CD14-positive monocyte (primary cell): ENCODE measurements around the gene KIF9. TPM values are rescaled to one million over a fixed set of nuclear protein-coding genes. Genes with fewer than 3 reads are reported as not detected.
A peak's percentile ranks its signal among the peaks of the same experiment; 100 is the strongest.
"Not testable (repeated sequence)": the region's sequence is repeated elsewhere in the genome, so short reads cannot be mapped to it uniquely, and the experiment has no call there.

Experiments
- DNase-seq, 3 donors: peaks; one replicate each; pipeline ENCODE4 v3.0.0-alpha.2; 2011 to 2022
- H2AFZ ChIP-seq: 2 replicates; pipeline ENCODE4 v1.6.0; 2012; ENCODE audit warnings: mild to moderate bottlenecking, low read depth, low read length, inconsistent platforms; ENCODE audit not compliant: insufficient read depth, poor library complexity, severe bottlenecking
- H3K27ac ChIP-seq, 2 donors: 1 replicate in 1 of 2; 2 replicates in 1 of 2; pipeline ENCODE4 v1.5.1; 2012 to 2013; ENCODE audit warnings: low read length in 2 of 2, control low read depth in 1 of 2, inconsistent platforms in 1 of 2, low read depth in 1 of 2, mild to moderate bottlenecking in 1 of 2
- H3K27me3 ChIP-seq, 2 donors: one replicate each; pipeline versions ENCODE4 v1.6.0 to v1.6.1; 2011 to 2013; ENCODE audit warnings: low read length in 2 of 2; ENCODE audit not compliant: control insufficient read depth in 2 of 2, insufficient read depth in 2 of 2
- H3K36me3 ChIP-seq, 2 donors: replicated peaks in 1 of 2; 1 replicate in 1 of 2; 2 replicates in 1 of 2; pipeline versions ENCODE4 v1.5.1 to v1.6.1; 2012 to 2013; ENCODE audit warnings: low read length in 2 of 2, control low read depth in 1 of 2, inconsistent platforms in 1 of 2, mild to moderate bottlenecking in 1 of 2; ENCODE audit not compliant: insufficient read depth in 2 of 2, control insufficient read depth in 1 of 2
- H3K4me1 ChIP-seq, 2 donors: 1 replicate in 1 of 2; 2 replicates in 1 of 2; pipeline versions ENCODE4 v1.5.1 to v1.6.1; 2012 to 2013; ENCODE audit warnings: low read length in 2 of 2, control low read depth in 1 of 2, inconsistent platforms in 1 of 2, mild to moderate bottlenecking in 1 of 2, moderate library complexity in 1 of 2; ENCODE audit not compliant: insufficient read depth in 2 of 2, control insufficient read depth in 1 of 2
- H3K4me2 ChIP-seq: replicated peaks from 2 replicates; pipeline ENCODE3; 2012; ENCODE audit warnings: low read length, moderate library complexity, mild to moderate bottlenecking; ENCODE audit not compliant: poor library complexity, severe bottlenecking; ENCODE audit errors: extremely low read depth
- H3K4me3 ChIP-seq, 3 experiments: fragments of 200-600 bp in 1 of 3; sonication (generic) in 1 of 3; replicated peaks in 1 of 3; 1 replicate in 2 of 3; 2 replicates in 1 of 3; pipeline ENCODE4 v1.5.1; 2011 to 2013; ENCODE audit warnings: low read length in 3 of 3, mild to moderate bottlenecking in 3 of 3, control low read depth in 2 of 3, low read depth in 2 of 3, inconsistent platforms in 1 of 3, moderate library complexity in 1 of 3
- H3K79me2 ChIP-seq: 2 replicates; pipeline ENCODE4 v1.6.0; 2012; ENCODE audit warnings: mild to moderate bottlenecking, control low read depth, inconsistent platforms, low read length, moderate library complexity; ENCODE audit not compliant: insufficient read depth
- H3K9ac ChIP-seq: 2 replicates; pipeline ENCODE4 v1.6.0; 2017; ENCODE audit warnings: low read length, mild to moderate bottlenecking; ENCODE audit not compliant: insufficient read depth, poor library complexity, severe bottlenecking
- H3K9me3 ChIP-seq, 2 donors: replicated peaks in 1 of 2; 1 replicate in 1 of 2; 2 replicates in 1 of 2; pipeline versions ENCODE4 v1.5.1 to v1.6.1; 2012 to 2013; ENCODE audit warnings: low read length in 2 of 2, control low read depth in 1 of 2; ENCODE audit not compliant: control insufficient read depth in 1 of 2, insufficient read depth in 1 of 2
- H4K20me1 ChIP-seq: 2 replicates; pipeline ENCODE4 v1.6.0; 2012; ENCODE audit warnings: mild to moderate bottlenecking, low read length, control low read depth, moderate library complexity; ENCODE audit not compliant: insufficient read depth
- H3K27ac Mint-ChIP-seq, 7 donors: one replicate each; pipeline ENCODE4 v1.8.0; 2020; ENCODE audit warnings: mild to moderate bottlenecking in 7 of 7, mixed read lengths in 7 of 7, moderate library complexity in 6 of 7, inconsistent platforms in 2 of 7
- H3K27me3 Mint-ChIP-seq, 3 donors: one replicate each; pipeline ENCODE4 v1.8.0; 2021 to 2022; ENCODE audit warnings: low read depth in 3 of 3, mild to moderate bottlenecking in 3 of 3, mixed read lengths in 3 of 3, moderate library complexity in 3 of 3, inconsistent platforms in 1 of 3
- H3K36me3 Mint-ChIP-seq, 2 donors: one replicate each; pipeline ENCODE4 v1.8.0; 2020; ENCODE audit warnings: mixed read lengths in 2 of 2, inconsistent platforms in 1 of 2, mild to moderate bottlenecking in 1 of 2
- H3K4me1 Mint-ChIP-seq: one replicate; pipeline ENCODE4 v1.8.0; 2020; ENCODE audit warnings: mild to moderate bottlenecking, mixed read lengths
- H3K4me3 Mint-ChIP-seq, 2 donors: one replicate each; pipeline ENCODE4 v1.8.0; 2020; ENCODE audit warnings: mild to moderate bottlenecking in 2 of 2, mixed read lengths in 2 of 2, moderate library complexity in 1 of 2
- H3K9me3 Mint-ChIP-seq, 7 donors: one replicate each; pipeline ENCODE4 v1.8.0; 2020 to 2022; ENCODE audit warnings: mixed read lengths in 7 of 7, mild to moderate bottlenecking in 6 of 7, moderate library complexity in 6 of 7, inconsistent platforms in 2 of 7
- WGBS: methylation state at CpG from one replicate; pipeline ENCODE4 v1.1.5; 2013; ENCODE audit warnings: missing lambda C conversion rate; ENCODE audit not compliant: insufficient coverage; 5-methylcytosine and 5-hydroxymethylcytosine counted together
- intact Hi-C, 2 donors: fragments of 100-400 bp; cut with micrococcal nuclease; formaldehyde crosslinking; loops; one replicate each; pipeline versions ENCODE4 v1.15.0 to v1.15.1; 2023
- polyA plus RNA-seq, 3 donors: library from polyadenylated mRNA; depleted of rRNA in 1 of 3; unstranded in 2 of 3; stranded (reverse) in 1 of 3; fragments of 300-500 nt in 2 of 3; fragments of >200 nt in 1 of 3; fragmentation: Illumina TruSeq in 2 of 3; gene quantifications; 1 replicate in 2 of 3; 2 replicates in 1 of 3; pipeline ENCODE4 v1.2.3, GENCODE V29; 2012 to 2021
- small RNA-seq: library from RNA; depleted of rRNA; stranded (forward); fragments of <200 nt; gene quantifications from one replicate; pipeline ENCODE3, GENCODE V24; 2012; ENCODE audit warnings: low read depth; ENCODE audit not compliant: insufficient read length

The KIF9 gene
- polyA plus RNA-seq, 3 donors: 2.4 to 5.1 (median 3.8) TPM

GRCh38 chr3:47180011-47180410 lies 102.6 kb downstream of the KIF9 start:
- DNase-seq, H3K27ac Mint-ChIP-seq, H3K9ac ChIP-seq, H3K4me1 ChIP-seq, H2AFZ ChIP-seq, H3K27me3 ChIP-seq, H4K20me1 ChIP-seq, H3K4me2 ChIP-seq, H3K4me3 ChIP-seq, H3K27me3 Mint-ChIP-seq, H3K9me3 ChIP-seq, H3K4me3 Mint-ChIP-seq, intact Hi-C loops, H3K4me1 Mint-ChIP-seq, H3K9me3 Mint-ChIP-seq, H3K27ac ChIP-seq, H3K79me2 ChIP-seq: not testable (repeated sequence)
- WGBS: 95% methylated on average over 2 of the region's 12 CpGs
- peaks cover 17 to 23% of the 10 kb centered on the region in 2 donors for H3K36me3 Mint-ChIP-seq
- peaks cover 0 to 26% of the 10 kb centered on the region in 2 donors for H3K36me3 ChIP-seq

Small RNA genes within 50 kb of the gene (small RNA-seq; reads per million reads assigned to genes)
- gene SNORD13P3: 5.4 reads per million, percentile 54 among the genes with 10 or more reads in this experiment

Other genes with a start within 250 kb of the KIF9 start
- 10 to 100 TPM in 1 of 3 donors, 1 to 10 TPM in 2; 3.1 to 22.4 (median 7.5) TPM for gene SETD2, start 118.7 kb downstream of the KIF9 start, polyA plus RNA-seq
- 10 to 100 TPM; 43.4 to 63.3 (median 45.3) TPM for gene KLHL18, start 145 bp upstream of the KIF9 start, polyA plus RNA-seq
- gene PTPN23, start 98.2 kb upstream of the KIF9 start, polyA plus RNA-seq: 10 to 100 TPM in 1 of 3 donors, 1 to 10 TPM in 2; 1.2 to 13.7 (median 1.3) TPM
- gene SCAP, start 193.1 kb upstream of the KIF9 start, polyA plus RNA-seq: 10 to 100 TPM; 26.3 to 27.8 (median 27.7) TPM
- 10 to 100 TPM; 14.0 to 18.3 (median 14.9) TPM for gene ELP6, start 230.9 kb upstream of the KIF9 start, polyA plus RNA-seq